GM19395 (cell line): ENCODE measurements around the gene EGFL7.

Experiments
- ATAC-seq: cut with Tn5 transposase; IDR thresholded peaks from one replicate; pipeline ENCODE4 v1.9.1; 2021; ENCODE audit warnings: mild to moderate bottlenecking, moderate library complexity; ENCODE audit not compliant: unreplicated experiment

Gene EGFL7

DNA sequence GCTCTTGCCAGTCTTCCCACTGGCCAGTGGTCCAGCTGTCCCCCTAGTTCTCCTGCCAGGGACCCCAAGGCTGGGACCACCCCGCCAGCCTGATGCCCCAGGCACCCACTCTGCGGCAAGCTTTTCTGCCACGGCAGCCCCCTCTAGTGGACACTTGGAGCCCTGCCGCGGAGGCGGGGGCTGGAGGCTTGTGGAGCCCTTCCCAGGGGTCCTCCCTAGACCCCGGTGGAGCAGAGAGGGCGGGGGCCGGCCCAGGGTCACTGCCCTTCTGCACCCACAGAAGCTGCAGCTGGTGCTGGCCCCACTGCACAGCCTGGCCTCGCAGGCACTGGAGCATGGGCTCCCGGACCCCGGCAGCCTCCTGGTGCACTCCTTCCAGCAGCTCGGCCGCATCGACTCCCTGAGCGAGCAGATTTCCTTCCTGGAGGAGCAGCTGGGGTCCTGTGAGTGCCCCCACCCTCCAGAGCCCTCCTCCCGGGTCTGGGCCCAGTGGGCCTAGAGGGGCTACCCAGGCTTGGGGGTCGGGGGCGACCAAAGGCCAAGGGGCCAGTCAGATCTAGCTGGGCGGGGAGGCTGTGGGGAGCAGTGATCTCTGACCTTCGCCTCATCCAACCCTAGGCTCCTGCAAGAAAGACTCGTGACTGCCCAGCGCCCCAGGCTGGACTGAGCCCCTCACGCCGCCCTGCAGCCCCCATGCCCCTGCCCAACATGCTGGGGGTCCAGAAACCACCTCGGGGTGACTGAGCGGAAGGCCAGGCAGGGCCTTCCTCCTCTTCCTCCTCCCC lies 9.1 kb downstream of the EGFL7 start:
- ATAC-seq: no peak

DNA sequence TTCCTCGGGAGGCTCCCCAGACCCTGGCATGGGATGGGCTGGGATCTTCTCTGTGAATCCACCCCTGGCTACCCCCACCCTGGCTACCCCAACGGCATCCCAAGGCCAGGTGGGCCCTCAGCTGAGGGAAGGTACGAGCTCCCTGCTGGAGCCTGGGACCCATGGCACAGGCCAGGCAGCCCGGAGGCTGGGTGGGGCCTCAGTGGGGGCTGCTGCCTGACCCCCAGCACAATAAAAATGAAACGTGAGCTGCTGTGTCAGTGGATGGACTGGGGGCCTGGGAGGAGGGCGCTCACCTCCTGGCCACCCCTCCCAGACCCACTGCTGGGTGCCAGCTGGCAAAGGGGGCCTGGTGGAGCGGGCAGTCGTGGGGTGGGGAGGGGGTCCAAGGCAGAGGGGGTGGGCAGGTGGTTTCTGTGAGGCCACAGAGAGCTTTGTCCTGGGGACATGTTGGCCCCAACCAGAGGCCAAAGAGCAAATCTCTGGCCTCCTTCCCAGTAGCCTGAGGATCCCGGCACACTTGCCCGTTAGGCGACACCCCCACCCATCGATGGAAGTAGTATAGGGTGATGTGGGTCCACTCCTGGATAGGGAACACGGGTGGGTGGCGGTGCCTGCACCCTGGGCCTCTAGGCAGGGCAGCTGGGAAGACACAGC lies 9.8 kb downstream of the EGFL7 start:
- no peak for ATAC-seq

DNA sequence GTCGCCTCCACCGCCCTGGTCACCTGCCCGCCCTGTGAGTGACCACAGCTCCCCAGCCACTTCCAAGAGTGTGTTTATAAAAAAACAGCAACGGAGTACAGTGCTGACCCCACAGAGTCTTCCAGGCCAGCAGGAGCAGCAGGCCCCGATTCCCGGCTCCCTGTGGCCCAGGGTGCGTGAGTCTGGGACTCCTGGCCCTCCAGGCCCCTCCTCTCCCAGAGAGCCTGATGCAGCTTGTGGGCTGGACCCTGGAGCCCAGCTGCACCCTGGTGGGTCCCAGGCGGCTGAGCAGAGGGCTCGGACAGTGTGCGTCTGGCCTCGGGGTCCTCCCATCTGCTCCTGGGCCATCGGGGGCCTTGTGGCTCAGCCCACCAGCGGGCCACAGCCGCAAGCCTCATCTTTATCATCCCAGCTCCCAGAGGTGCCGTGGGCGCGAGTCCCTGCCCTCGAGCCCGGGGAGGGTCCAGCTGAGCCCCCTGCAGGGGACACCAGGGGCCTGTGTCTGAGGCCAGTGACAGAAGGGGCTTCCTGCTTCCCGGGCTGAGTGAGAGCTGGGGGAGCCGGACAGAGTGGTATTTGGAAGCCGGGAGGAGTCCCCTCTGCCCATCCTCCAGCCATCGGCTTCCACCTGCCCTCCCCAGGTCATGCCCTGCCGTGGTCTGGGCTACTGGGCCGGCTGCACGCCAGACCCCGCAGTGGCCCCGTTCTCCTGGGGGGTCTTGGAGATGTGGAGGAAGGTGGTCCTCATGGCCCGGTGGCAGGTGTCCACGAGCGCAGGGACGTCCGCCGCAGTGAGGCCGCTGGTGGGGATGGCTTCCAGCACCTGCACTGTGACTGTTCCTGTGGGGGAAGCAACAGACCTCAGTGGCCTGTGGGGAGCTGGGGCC lies 10.6 kb downstream of the EGFL7 start:
- ATAC-seq: no peak

DNA sequence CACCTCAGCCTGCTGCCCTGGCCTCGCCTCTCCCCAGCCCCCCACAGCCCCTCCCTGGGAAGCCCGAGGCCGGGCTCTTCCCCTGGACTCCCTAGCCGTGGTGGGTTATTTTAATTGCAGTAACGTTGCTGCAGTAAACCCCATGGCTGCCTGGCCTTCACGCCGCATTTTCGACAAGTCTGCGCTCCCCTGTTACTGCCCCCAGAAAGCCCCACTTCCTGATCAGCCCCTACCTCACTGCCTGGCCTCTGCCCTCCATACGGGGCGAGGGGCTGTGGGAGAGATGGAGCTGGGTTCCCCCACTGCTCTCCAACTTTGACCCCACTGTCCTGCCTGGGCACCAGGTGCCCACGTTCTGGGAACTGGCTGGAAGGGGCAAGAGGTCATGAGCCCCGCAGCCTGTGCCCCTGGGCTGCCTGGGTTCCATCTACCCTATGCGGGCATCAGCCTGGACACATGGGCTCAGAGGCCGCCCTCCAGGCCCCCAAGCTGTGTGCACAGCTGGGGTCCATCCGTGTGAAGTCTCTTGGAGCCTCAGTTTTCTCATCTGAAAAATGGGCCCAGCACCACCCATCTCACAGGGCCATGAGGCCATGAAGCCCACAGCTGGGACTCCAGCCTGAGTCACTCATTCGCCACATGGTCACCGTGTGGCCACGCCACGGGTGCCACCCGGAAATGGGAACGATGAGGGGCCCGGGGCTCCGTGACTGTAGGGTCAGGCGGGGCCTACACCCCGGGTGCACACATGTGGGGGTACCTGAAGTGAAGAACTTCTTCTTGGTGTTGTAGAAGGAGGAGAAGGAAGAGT lies 11.5 kb downstream of the EGFL7 start:
- no peak for ATAC-seq

DNA sequence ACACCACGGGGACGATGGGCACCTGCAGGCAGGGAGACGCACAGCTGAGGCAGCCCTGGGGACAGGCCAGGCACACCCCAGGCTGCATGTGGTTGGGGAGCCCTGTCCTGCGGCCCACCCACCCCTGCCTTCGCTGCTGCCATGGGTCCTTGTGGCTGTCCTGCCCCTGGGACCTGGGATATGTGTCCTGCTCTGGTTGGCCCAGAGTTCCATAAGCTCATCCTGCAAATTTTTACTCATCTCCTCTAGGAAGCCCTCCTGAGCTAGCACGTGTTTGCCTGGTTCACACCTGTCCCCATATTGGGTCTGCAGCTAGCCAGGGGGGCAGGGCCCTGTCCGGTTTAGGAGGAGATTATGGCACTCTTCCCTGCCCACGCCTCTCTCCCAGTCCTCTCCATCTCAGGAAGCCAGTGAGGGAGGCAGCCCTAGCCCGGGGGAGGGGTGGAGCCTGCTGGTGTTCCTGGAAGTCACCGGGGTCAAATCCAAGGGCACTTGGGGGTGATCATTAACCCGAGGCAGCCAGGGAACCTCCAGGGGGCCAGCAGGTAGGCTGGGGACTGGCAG lies 12.2 kb downstream of the EGFL7 start:
- ATAC-seq: no peak

DNA sequence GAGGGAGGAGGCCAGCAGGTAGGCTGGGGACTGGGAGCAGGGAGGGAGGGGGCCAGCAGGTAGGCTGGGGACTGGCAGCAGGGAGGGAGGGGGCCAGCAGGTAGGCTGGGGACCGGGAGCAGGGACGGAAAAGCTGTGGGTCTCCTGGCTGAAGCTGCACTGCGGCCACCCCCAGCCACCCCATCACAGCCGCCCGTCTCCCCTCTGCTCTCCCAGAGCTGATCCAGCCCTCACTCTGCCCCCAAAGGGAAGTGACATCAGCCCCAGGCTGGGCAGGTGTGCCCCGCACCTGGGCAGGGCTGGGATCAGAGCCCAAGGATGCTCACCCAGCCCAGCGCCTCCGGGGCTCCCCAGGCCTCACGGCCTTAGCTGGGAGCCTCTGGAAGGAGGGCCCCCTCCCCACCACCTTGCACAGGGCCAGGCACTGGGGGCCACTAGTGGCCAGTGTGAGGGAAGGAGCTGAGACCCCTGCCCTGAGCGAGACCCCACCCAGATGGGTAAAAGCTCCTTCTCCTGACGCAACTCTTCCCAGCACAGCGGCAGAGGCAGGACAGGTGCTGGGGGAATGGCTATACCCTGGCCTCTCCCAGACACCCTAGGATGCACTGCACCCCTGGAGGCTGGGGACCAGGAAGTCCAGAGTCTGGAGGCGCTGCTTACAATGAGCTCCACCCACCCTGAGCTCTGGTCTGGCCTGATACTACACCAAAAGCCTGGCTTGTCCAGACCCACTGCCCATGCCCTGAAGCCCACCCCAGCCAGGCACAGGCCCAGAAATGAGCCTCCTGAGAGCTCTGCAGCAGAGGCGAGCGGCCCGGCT lies 13.0 kb downstream of the EGFL7 start:
- ATAC-seq: no peak

DNA sequence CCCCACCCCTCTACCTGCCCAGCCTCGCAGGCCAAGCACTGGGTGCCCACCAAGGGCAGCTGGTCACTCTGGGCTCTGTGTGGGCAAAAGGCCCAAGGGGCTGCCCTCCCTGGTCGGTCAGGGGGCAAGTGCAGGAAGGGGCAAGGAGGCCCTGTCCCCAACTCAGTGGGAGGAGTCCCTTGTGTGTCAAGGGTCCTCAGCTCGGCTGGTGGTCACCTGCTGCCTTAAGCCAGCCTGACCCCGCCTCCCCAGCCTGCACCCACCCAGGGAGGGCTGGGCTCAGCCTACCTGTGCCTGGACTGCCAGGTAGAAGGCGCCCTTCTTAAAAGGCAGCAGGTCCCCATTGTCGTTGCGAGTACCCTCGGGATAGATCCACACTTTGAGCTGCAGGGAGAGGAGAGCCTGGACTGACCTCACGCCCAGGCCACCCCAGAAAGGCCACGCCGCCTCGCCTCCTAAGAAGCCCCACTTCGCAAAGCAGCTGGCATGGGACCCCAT lies 13.6 kb downstream of the EGFL7 start:
- ATAC-seq: no peak

DNA sequence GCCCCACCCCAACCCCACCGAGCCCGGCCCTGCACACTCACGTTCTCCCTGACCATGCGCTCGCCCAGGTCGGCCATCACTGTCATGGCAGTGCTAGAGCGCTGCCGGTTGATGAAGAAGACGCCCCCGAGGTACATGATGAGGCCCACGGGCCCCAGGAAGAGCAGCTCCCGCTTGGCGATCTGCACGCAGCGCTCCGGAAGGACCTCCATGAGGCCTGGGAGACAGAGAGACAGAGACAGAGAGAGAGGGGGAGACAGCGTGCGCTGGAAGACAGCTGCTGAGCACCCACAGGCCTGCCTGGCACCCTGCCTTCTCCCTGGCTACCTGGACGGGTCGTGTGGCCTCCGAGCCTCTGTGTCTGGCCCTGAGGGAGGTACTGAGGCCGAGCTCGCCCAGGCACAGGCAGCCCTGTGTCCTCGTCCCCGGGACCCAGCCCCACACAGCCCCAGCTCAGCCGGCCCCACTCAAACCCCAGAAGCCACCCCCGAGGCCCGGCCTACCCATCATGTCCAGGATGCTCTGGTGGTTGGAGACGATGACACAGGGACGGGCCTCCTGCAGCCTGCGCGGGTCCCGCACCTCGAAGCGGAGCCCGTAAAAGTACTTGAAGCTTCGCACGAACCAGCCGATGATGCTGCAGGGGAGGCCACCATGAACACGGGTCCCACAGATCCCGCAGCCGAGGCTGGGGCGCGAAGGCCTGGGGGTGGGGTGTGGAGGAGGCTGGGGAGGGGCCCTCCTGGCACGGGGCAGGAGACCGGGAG lies 14.4 kb downstream of the EGFL7 start:
- no peak for ATAC-seq

DNA sequence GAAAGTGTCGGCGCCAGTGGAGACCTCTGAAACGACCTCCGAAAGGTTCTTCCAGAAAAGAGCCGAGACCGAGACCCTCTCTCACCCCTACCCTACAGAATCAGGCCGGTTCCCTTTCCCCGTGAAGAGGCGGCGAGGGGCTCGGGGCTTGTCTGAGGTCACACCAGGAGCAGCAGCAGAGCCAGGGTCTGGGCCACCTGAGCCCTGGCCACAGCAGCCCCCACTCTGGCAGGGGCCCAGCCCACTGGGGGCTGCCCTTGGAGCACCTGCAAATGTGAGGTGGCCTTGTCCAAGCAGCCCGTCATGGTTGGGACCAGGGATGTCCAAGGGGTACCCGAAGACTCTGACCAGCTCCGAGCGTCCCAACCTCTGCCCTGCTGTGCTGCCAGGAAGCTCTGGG lies 15.3 kb downstream of the EGFL7 start:
- ATAC-seq: no peak

DNA sequence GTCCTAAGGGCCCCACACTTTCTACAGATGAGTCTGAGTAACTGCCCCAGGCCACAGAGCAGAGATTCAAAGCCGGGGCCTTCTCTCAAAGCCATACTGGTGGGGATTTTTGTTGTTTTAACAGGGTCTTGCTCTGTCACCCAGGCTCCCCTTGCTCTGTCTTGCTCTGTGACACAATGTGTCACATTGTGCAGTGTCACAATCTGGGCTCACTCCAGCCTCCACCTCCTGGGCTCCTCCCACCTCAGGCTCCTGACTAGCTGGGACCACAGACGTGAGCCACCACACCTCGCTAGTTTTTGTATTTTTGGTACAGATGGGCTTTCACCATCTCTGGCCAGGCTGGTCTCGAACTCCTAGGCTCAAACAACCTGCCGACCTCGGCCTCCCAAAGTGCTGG lies 15.9 kb downstream of the EGFL7 start:
- no peak for ATAC-seq

DNA sequence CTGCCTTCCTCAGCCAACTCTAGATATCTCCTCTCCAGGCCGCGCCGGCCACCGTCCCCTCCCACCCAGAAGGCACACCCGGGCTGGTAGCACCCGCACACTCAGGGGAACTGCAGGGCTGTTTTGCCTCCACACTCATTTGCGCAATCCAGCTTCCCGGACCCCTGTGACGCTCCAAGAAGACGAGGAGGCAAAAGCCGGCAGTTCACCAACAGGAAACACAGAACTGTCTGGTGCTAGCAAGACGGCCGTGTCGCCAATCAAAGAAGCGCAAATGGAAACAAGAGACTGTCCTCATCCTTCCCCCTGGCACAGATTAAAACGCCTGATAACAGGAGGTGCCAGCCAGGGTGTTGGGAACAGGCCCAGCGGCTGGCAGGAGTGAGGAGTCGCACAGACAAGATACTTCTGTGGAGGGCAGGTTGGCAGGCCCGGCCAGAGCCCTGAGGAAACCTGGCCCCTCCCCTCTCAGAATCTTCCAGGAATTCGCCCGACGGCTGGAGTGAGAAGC lies 16.8 kb downstream of the EGFL7 start:
- ATAC-seq: no peak

DNA sequence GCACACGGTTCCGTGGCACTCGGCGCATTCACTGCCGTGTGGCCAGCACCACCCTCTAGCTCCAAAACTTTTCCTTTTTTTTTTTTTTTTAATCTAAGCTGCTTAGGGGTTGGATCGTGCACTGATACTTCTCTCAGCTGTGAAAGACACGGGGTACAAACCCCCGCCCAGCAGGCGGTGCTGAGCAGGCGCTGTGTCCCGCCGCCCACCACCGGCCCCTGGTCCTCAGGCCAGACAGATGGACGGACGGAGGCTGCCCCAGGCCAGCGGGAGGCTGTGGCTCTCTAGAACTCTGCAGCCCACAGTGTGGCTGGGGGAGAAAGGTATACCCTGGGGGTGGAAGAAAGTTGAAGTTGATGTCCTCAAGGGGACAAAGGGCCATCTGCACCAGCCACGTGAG lies 18.3 kb downstream of the EGFL7 start:
- no peak for ATAC-seq

DNA sequence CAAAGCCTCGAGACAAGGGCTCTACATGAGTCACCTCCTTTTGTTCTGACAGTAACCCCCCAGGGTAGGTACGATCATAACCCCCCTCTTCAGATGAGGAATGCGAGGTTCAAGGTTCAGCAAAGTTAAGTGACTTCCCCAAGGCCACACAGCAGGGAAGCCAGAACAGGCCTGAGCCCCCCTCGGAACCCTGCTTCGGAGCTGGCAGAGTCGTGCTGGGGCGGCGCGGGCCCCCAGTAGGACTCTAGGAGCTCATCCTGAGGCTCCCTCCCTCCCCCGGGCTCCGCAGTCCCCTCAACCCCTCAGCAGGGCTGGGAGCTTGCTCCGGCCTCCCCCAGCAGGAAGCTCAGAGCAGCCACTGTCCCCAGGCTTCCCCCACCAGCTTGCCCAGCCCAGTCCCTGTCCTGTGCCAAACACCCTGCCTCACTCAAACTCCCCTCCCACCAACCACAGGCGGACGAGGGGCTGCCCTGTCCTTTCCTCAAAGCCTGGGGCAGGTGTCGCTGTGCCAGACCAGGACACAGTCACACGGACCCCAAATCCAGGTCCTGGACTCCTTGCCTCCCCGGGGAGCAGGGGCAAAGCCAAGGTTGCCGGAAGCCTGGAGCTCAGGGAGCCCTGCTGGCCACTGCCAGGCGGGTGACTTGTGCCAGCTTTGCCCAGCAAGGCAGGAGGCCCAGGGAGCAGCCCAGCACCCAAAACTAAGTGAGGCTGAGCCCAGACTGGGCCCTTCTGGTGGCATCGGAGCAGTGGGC lies 19.4 kb downstream of the EGFL7 start:
- no peak for ATAC-seq

DNA sequence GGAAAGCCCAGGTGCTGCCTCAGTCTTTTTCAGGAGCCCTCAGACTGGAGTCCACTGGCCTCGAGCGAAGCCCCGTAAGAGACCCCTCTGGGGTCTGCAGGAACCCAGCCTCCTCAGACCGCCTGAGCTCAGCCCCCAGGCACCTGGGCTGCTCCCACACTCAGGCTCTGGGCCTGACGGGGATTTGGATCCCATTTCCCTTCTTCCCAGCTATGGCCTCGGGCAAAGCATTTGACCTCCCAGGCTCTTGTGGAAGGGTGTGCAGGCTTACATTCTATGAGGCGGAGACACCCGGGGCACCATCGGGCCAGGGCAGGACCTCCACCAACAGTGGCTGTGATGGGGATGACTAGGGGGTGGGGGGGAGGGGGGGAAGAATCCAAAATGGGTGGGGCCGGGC lies 20.0 kb downstream of the EGFL7 start:
- ATAC-seq: no peak

DNA sequence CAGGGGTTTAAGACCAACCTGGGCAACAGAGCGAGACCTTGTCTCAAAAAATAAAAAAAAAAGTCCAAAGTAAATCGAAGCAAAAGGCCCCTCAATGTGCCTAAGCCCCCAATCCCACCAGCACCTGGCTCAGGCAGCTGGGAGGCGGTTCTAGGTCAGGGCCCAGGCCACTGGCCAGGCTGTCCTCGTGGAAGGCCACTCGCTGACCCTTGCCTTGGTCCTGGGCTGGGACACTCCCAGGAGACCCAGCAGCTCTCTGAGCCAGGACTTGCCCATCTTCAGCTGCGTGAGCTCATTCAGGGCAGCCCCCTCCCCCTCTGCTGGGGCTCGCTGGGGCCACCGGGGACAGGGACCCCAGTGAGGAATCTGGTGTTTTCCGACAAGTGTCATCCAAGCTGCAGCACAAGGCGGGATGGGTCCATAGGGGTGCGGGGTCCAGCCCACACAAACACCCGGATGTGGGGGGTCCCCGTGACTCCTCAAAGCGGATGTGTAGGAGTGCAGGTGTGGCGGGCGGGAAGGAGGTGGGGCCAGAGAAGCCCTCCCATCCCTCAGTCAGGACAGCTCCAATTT lies 20.5 kb downstream of the EGFL7 start:
- ATAC-seq: no peak

DNA sequence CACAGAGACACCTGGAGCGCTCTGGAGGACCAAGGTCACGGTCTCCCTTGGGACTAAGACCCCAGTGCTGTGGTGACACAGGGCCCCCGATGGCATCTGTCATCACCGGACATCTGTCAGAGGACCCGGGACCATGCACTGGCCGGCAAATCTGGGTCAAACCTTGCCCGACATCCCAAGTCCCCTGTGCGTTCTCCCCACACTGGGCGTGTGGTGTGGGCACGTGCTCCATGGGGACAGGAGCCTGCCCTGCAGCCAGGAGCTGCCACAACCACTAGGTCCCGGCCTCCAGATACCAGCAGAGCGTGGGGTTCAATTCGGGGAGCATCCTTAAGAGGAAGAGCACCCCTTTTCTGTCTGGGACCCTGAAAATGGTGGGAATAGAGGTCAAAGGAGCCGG lies 21.0 kb downstream of the EGFL7 start:
- ATAC-seq: no peak

DNA sequence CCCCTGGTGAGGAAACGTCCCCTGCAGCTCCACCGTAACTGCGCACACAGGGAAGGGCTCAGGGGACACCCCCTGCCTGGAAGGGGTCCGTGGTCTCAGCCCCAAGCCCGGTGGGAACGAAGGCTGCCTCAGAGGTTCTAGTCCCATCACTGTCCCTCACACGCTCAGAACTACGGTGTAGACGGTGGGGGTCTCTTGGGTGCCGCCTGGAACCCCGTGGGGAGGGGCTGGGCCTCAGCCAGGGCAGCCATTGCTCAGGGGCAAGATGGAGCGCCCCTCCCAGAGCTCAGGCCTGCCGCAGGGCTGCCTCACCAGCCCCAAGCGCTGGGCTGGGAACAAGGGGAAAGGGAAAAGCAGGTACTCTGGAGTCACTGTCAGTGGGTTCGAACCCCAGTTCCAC lies 21.6 kb downstream of the EGFL7 start:
- no peak for ATAC-seq

DNA sequence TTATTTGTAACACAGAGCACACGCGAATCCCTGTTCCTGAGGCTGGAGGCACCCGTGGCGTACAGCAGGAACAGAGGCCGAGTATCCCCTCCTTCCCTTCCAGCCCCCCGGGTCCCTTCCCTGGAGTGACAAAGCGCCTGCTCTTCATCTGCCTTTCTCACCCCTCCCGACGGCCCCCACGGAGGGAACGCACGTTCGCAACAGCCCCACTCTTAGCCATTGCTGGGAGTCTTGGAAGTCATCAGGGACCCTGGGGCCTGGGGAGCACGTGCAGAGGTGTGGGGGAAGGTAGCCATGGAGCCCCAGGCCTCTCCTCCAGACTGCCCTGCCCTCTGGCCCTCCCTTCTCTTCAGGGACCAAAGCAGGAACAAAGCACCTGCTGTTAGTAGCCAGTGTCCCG lies 22.1 kb downstream of the EGFL7 start:
- ATAC-seq: no peak
